Lung microvascular endothelial cell (primary cell): ENCODE results near the gene FRMD4A. TPM values are rescaled to one million over a fixed set of nuclear protein-coding genes. Genes with fewer than 3 reads are reported as not detected.

Experiments
- DNase-seq, 2 donors: peaks; one replicate each; pipeline versions ENCODE4 v3.0.0 to v3.0.0-alpha.2; 2010; ENCODE audit warnings: low read depth in 2 of 2
- total RNA-seq: library from RNA; depleted of rRNA; stranded (reverse); fragments of >200 nt; gene quantifications from 2 replicates; pipeline ENCODE4 v1.2.1, GENCODE V29; 2014

The FRMD4A gene
- total RNA-seq, 1 donor from 2014 or later = 9.7 TPM

DNA sequence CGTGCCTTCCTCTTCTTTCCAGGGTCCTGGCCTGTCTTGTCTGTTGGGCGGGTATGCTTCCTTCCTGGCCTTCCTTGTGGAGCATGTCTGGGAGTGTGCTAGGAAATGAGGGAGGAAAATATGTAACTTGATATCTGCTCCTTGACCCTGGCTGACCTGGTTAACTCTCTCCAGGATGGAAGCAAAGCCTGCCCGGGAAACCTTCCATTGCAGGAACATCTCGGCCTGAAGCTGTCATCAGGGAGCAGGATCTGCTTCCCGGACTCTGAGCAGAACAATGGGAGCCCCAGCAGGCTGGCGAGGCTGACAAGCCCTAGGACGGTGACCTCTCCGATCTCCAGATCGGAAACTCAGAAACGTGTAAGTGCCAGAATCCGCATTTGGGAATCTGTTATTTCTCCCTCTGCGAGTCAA lies 340.3 kb downstream of the FRMD4A start:
- peak; percentile 91 to 95 for DNase-seq

DNA sequence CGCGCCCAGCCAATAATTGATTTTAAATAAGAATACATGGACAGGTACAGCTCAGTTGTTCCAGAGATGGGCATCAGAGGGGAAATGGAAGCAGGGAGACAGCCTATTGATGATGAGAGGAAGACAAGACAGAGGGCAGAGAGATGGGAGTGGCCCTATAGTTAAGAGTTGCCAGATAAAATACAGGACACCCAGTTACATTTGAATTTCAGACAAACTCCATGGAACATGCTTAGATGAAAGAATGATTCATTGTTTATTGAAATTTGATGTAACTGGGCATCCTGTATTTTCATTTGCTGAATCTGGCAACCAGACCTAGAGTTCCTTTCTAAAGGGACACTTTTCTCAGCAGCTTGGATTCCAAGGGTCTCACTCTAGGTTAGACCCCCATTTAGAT lies 341.1 kb downstream of the FRMD4A start:
- DNase-seq = peak; percentile 26 to 63

DNA sequence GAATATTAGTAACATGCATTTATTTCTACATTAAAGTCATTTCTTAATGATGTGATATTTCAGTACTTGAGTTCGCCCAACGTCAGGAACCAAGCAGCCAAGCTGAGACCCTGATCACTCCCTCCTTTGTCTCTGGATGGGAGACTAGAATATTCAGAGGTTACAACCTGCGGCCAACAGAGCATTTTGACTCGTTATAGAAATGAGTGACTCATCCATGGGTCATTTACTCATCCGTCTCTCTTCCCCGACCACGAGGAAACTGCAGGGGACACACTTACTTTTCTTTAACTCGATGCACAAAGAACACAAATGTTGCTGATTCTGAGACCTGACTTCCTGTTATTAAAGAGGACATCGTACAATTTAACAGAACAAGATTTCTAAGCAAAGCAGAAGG lies 343.3 kb downstream of the FRMD4A start:
- peak; percentile 73 to 83 for DNase-seq

DNA sequence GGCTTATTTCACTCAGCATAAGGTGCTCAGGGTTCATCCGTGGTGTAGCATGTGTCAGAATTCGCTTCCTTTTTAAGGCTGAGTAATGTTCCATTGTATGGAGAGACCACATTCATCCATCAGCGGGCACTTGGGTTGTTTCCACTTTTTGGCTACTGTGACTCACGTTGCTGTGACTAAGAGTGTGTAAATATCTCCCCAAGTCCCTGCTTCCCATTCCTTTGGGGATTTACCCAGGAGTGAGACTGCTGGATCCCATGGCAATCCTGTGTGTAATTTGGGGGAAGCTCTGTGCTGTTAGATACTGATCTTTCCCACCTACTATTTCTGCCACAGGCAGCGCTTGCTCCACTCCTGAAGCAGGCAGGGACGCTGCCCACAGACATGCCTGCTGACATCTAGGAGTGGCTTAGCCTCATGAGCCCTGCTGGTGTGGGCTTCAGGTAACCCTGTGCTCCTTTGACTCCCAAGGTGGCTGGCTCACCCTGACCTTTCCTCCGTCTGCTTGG lies 346.0 kb downstream of the FRMD4A start:
- DNase-seq = peak; percentile 99

DNA sequence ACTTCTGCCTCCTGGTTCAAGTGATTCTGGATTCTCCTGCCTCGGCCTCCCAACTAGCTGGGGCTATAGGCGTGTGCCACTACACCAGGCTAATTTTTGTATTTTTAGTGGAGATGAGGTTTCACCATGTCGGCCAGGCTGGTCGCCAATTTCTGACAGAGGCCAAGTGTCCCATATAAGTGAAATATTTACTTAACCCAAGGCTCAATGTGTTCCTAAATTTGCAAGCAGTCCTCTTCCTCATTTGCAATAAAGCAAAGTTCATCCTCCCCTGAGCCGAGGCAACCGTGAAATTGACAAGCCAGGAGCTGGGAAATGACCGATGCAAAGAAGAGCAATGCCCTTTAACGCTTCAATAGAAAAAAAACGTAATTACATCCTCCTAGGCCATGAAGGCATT lies 347.7 kb downstream of the FRMD4A start:
- DNase-seq = peak in 1 of 2 donors; percentile 41

DNA sequence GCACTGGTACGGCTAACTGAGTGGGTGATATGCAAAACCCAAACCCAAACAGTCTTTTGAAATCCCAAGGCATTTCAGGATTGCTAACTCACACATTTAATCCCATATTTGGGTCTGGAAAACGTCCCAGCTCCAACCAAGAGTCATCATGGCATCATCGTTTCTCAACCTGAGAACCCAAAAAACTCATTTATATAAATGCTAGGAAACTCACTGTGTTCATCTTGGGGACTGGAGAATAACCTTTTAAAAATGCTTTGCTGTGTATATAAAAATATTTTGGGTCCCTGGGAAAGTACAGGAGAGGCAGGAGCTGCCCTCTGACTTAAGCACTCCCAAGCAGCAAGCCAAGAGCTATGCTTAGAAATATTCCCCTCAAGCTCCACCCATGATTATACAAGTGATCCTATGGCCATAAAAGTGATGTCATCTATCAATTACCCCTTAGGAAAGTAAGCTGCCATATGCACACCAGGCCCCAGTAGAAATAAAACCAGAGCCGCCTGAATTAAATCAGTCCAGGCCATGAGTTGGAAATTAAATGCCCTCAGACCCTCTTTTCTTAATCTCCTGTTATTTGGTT lies 352.1 kb downstream of the FRMD4A start:
- no peak for DNase-seq

DNA sequence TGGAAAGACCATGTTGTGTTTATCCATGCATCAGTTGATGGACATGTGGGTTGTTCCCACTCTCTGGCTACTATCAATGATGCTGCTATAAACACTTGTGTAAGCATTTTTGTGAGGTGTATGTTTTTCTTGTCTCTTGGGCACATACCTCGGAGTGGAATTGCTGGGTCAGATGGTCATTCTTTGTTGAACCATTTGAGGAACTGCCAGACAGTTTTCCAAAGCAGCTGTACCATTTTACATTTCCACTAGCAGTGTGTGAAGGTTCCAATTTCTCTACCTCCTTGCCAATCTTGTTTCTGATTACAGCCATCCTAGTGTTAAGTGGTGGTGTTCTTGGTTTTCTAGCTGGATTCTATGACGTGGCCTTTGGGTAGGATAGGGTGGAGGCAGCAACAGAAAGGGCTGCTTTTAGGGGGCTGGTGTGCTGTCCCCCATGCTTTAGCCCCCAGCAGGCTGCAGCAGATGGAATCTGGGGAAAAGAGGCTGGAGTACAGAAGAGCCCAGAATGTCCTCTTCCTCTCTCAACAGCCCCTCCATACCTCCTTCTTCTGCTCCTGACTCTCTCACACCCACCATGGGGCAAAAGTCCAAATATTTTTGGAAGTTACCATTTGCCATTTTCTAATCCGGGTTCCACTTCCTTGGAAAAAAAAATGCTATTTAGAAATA lies 352.7 kb downstream of the FRMD4A start:
- DNase-seq = no peak

DNA sequence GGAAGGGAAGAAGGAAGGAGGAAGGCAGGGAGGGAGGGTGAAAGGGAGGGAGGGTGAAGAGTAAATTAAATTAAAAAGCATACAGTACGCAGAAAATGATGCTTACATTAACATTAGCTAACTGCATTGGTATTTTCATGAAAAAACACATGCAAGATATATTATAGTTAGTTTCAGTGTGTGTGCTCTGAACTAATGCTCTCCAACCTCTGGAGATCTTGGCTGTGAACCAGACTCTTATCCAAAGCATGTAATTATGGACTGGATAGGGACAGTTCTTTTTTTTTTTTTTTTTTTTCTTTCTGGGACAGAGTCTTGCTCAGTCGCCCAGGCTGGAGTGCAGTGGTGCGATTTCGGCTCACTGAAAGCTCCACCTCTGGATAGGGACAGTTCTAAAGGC lies 357.0 kb downstream of the FRMD4A start:
- DNase-seq = peak in 1 of 2 donors; percentile 33

DNA sequence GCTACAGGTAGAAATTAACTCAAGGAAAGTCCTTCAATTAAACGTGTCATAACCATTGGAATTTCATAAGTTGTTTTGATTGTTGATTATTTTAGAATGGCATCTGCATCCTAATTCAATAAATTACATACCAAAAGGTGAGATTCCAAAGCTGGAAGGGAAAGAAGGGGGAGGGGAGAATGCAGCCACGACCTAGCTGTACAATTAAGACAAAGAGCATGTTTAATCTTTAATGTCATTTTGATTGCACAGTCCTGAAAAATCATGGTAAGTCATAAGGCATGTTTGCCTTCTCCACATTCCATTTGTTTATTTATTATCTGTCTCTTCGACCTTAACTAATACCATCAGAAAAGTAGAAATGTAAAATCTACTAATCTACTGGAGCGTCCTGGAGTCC lies 358.1 kb downstream of the FRMD4A start:
- DNase-seq = no peak

DNA sequence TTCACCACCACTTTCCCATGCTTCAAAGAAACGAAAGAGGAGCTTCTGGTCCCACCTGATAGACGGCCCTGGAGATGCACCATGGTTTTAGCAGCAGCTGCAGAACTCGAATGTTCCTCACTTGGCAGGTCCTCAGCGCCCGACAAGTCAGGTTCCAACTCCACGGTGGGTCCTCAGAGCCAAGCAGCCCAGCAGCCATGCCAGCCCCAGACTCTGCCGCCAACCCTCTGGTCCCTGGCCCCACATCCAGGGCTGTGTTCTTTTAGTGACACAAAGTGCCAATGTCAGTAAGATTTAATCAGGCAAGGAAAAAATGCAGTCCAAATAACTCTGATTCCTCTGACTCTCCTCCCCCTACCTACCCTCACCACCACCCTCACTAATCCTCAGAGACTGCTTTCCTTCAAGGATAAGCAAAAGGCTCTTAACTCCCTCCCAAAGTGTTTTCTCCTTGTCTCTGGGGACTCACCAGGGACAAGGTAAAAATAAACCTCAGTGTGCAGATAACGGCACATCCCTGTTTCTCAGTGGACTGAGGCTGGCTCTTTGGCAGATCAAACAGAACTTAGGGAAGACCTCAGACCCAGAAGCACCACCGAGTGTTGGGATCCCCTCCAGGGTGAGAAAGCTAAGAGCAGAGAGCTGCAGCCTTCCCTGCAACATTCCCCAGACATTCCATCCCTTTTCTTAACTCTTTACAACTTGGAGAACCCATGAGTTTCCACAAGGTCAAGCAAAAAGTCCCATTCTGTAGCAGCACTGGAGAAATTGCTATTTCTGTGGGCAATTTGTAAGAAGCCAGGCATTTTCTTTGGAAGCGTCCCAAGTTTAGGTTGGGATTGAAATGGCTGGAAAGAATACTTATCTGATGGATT lies 358.9 kb downstream of the FRMD4A start:
- DNase-seq = peak in 1 of 2 donors; percentile 42

DNA sequence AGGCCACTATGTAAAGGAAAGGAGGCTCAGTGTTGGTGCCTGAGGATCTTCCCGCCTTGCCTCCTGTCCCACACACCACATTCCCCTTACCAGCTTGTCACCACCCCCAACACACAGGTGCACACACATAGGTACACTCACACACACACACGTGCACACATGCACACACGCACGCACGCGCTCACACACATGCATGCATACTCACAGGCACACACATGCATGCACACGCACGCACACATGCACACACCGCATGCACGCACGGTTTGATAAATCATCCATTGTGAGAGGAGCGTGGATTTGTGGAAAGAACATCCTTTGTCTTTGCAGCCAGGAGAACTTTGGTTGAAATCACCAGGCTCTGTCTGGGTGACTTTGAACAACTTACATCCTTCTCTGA lies 359.8 kb downstream of the FRMD4A start:
- DNase-seq = no peak

DNA sequence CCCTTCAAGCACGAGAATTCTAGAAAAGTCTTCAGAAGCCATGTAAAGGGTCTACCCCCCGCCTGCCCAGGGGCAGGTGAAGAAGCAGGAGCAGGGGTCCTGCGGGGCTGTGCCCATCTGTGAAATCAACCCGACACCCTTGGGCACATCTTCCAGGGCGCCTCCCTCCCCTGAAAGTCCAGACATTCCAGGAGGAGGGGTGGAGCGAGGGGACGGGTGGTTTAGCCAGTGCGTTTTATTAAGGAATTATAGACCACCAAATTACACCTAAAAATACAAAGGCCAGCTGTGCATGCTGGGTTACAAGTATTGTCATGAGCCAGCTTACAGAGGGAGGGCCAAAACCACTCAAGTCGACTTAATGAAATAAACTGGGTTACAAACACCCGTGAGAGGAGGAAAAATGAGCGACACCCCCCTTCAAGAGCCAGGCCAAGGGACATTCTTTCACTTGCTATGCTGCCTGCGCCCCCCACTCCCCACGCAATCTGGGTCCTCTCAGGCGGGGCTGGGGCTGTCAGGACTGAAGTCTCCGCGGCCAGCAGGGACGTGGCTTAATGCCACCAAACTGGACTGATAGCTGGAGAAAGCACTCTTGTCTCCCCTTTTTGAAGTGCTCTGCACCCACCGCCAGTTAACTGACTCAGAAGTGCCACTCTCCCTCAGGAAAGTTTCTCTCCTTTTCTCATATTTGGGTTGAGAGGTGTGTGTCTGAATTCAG lies 360.3 kb downstream of the FRMD4A start:
- no peak for DNase-seq

DNA sequence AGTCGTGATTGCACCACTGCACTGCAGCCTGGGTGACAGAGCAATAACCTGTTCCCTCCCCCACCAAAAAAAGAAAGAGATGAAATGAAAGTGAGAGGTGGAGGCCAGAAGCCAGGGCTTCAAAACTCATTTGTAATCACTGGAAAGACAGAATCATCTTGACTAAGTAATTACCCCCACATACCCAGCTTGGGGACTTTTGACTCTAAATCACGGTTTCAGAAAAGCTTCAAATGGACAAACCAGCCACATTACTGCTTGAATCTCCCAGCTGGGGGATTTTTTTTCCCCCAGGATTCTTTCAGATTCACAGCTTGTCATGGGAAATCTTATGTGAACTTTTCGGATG lies 361.0 kb downstream of the FRMD4A start:
- DNase-seq = no peak

DNA sequence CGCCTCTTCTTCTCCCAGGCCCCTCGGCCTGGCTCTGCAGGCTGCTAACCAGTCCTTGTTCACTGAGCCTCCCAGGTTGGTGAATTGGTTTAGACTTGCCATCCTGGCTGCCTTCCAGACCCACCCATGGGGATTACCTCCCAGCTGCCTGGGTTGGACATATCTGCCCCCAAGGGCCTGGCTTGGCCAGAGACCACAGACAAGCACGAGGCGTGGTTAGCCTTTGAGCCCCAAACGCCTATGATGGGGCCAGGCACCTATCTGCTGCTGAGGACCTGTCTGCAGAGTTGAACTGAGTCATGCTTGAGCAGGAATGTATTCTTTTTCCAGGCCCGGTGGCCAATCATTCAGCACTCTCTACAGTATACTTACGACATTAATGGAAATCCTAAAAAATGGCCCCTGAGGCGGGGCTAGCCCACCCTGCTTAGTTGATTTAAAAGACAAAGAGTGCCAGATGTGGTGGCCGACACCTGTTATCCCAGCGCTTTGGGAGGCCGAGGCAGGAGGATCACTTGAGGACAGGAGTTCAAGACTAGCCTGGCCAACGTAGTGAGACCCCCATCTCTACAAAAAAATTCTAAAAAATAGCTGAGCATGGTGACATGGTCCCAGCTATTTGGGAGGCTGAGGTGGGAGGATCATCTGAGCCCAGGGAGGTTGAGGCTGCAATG lies 361.5 kb downstream of the FRMD4A start:
- no peak for DNase-seq

DNA sequence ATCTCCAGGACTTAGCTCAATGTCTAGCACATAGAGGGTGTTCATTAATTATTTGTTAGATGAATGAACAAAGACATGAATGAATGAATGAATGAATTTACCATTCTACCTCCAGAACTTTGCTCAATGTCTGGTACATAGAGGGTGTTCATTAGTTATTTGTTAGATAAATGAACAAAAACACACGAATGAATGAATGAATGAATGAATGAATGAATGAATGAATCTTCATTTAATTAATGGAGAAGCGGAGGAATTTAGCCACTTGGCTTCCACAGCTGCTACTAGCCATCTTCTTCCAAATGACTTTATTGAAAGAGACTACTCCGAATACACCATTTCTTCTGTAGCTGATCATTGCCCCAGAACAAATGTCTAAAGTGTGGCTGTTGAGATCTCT lies 368.9 kb downstream of the FRMD4A start:
- DNase-seq = no peak

DNA sequence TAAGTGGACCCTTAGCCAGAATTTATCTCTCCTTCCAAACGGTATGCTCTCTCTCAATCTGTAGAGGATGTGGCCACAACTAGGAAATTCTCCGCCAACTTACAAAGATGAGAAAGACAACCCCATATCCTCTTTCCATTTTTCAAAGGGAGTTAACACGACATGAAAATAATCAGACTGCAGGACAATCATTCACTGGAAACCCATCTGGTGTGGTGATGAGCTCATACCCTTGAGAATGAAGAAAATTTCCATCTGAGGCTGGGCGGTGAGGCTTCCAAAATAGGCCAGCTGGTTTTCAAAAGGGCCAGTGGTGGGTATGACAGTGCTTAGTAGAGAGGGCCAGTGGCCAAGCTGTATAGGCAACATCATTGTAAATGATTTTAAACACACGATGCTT lies 369.6 kb downstream of the FRMD4A start:
- DNase-seq = peak; percentile 52 to 96

DNA sequence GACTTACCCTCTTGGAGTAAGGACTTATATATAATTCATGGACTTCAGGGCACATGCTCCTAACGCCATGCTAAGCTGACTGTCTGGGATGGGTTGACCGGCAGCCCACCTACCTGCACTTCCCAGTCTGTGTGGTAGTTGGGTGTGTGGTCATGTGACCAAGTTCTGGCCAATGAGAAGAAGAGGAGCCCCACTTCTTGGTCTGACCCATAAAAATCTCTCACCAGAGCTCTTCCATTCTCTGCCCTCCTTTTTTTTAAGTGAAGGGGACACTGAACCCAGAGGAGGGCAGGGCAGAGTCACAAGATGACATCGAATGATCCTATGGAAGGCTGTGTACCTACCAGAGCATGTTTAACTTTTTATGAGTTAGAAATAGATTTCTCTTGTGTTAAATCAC lies 370.1 kb downstream of the FRMD4A start:
- peak; percentile 28 to 33 for DNase-seq

DNA sequence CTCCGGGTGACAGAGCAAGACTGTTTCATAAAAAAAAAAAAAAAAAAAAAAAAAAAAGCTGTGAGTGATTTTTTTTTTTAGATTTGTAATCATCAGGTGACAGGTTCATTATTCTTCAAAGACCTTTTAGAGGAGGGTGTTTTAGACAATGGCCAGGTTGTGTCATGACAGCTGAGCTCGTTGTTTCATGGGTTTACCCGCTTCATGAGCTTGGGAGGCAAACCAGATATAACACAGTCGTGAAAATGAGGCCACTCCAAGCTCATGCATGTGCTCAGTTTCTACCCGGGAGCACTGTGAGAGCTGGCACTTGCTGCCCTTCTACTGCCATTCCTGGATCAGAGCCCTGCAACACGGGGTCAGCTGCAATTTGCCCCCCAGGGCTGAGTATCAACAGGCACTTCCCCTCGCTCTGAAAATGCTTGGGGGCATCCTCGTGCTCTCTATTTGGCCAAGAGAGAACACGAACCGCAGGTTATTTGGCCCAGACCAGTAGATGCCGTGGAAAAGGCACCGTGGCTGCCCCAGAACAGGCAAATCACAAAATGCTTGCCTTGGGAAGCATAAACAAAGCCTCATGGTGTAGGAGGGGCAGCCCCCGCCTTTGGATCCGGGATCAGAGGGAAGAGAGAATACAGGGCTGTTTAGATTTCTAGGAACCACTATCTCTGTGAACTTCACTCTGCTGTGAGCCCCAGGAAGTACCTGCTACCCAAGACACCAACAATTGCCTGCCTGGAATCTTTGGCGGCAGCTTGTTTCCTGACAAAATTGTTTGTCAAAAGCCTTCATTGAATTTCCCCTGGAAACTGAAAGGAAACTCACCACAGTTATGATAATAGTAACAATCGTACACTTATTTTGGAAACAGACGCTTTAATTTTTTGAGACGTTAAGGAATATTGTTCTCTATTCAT lies 371.0 kb downstream of the FRMD4A start:
- DNase-seq = peak; percentile 88

DNA sequence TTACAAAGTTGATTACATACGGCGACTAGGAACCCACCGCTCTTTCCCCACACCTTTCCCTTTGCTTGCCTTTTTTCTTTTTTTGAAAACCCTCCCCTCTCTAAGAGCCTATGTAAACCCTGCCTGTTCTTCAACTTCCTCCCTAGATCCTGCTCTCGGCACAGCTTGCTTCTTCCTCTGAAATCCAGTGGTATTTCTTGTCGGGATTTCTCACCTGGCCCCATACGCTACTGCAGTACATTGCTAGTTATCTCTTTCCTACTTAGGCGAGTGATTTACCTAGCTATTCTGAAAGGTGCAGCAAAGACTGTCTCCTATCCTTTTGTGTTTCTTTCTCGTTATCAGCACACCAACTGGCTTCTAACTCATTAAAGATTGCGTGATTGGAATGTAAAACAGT lies 372.9 kb downstream of the FRMD4A start:
- DNase-seq = no peak

DNA sequence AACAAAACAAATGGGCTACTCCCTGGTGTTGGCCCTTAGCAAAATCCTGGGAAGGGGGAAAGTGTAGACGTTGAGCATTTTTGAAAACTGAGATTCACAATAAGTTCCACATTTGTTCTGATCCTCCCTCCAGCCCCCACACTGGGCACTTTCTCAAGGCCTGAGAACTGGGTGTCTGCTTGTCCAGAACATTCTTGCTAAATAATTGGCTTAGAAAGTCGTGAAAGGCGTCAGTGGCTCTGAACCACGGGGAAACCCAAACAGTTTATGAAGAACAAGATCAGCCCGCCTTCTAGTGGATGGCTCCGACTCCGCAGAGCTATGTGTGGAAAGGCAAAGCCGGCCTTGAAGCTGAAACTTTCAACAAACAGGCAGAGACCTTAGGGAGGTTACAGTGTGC lies 373.9 kb downstream of the FRMD4A start:
- DNase-seq = peak in 1 of 2 donors; percentile 82
